H1 (cell line): ENCODE measurements around the gene WASHC4. TPM values are rescaled to one million over a fixed set of nuclear protein-coding genes. Genes with fewer than 3 reads are reported as not detected.

Source experiments
- TCF12 ChIP-seq: IDR thresholded peaks from 2 replicates; pipeline ENCODE4 v1.6.1; 2011; ENCODE audit warnings: low read depth, mild to moderate bottlenecking, low read length
- polyA plus RNA-seq, 7 experiments: library from polyadenylated mRNA; depleted of rRNA in 3 of 7; stranded (reverse) in 5 of 7; unstranded in 2 of 7; fragments of >200 nt in 5 of 7; fragments of 200-250 nt in 2 of 7; gene quantifications; 1 replicate in 5 of 7; 2 replicates in 1 of 7; 4 replicates in 1 of 7; pipeline versions ENCODE4 v1.2.1 to v1.2.3, GENCODE V29; 2011 to 2013; ENCODE audit warnings: missing spikeins in 2 of 7, mixed read lengths in 2 of 7
- total RNA-seq: library from RNA; stranded (reverse); fragmentation: NEBNext Ultra II Directional; extraction: Animal tissue kit (Norgen Biotek cat#: 25700); gene quantifications from 2 replicates; pipeline ENCODE4 v1.2.1, GENCODE V29; 2021

The WASHC4 gene
- total and polyA plus RNA-seq, 2 of the 8 experiments (the other 6 are each of a cell fraction or from before 2014, with no cell fraction given): 13.0 to 38.5 TPM

GRCh38 chr12:105071981-105072380 lies 35.5 kb upstream of the WASHC4 start (continued):
- no peak for TF ChIP-seq TCF12
- TF ChIP-seq, all 59 proteins: peak for 0
